Measurements from ENCODE around the gene DBNL. TPM values are rescaled to one million over a fixed set of nuclear protein-coding genes. Genes with fewer than 3 reads are reported as not detected.
A peak's percentile ranks its signal among the peaks of the same experiment; 100 is the strongest.

Gene DBNL
- total RNA-seq, 1 donor from 2014 or later: 94.5 TPM

- no peak overlapping the region for H3K4me3 Mint-ChIP-seq (ENCODE audit: unreplicated experiment)
- H3K27ac Mint-ChIP-seq (ENCODE audit: unreplicated experiment): no peak overlapping the region
- H3K9me3 Mint-ChIP-seq (ENCODE audit: unreplicated experiment): no peaks in the 10 kb centered on the region
- no peaks in the 10 kb centered on the region for H3K27me3 Mint-ChIP-seq (ENCODE audit: unreplicated experiment)
- TF ChIP-seq CTCF (IDR thresholded peaks at IDR 0.05): no peak
- no peaks in the 10 kb centered on the region for H3K36me3 Mint-ChIP-seq (ENCODE audit: unreplicated experiment)
- no peak for DNase-seq (ENCODE audit: extremely low spot score, unreplicated experiment)
- H3K4me1 Mint-ChIP-seq (ENCODE audit: unreplicated experiment): peaks cover 8% of the 10 kb centered on the region
These were observed 22.8 kb downstream of the DBNL start for GRCh38 chr7:44067064-44067951.

GRCh38 chr7:44068054-44068453, 23.6 kb downstream of the DBNL start:
- TF ChIP-seq CTCF (IDR thresholded peaks at IDR 0.05): no peak
- Mint-ChIP-seq H3K4me3 (ENCODE audit: unreplicated experiment) (no peak overlapping the region), H3K27ac (ENCODE audit: unreplicated experiment) (no peak overlapping the region), H3K36me3 (ENCODE audit: unreplicated experiment) (no peaks in the 10 kb centered on the region), H3K9me3 (ENCODE audit: unreplicated experiment) (no peaks in the 10 kb centered on the region), H3K4me1 (ENCODE audit: unreplicated experiment) (peaks cover 16% of the 10 kb centered on the region), H3K27me3 (ENCODE audit: unreplicated experiment) (no peaks in the 10 kb centered on the region)
- no peak for DNase-seq (ENCODE audit: extremely low spot score, unreplicated experiment)

GRCh38 chr7:44071726-44072363, 27.3 kb downstream of the DBNL start:
- Mint-ChIP-seq H3K27me3 (ENCODE audit: unreplicated experiment) (no peaks in the 10 kb centered on the region), H3K36me3 (ENCODE audit: unreplicated experiment) (peaks cover 4% of the 10 kb centered on the region), H3K9me3 (ENCODE audit: unreplicated experiment) (no peaks in the 10 kb centered on the region), H3K4me3 (ENCODE audit: unreplicated experiment) (no peak overlapping the region), H3K27ac (ENCODE audit: unreplicated experiment) (no peak overlapping the region), H3K4me1 (ENCODE audit: unreplicated experiment) (peaks cover 21% of the 10 kb centered on the region)
- no peak for DNase-seq (ENCODE audit: extremely low spot score, unreplicated experiment)
- no peak for TF ChIP-seq CTCF (IDR thresholded peaks at IDR 0.05)

DNA sequence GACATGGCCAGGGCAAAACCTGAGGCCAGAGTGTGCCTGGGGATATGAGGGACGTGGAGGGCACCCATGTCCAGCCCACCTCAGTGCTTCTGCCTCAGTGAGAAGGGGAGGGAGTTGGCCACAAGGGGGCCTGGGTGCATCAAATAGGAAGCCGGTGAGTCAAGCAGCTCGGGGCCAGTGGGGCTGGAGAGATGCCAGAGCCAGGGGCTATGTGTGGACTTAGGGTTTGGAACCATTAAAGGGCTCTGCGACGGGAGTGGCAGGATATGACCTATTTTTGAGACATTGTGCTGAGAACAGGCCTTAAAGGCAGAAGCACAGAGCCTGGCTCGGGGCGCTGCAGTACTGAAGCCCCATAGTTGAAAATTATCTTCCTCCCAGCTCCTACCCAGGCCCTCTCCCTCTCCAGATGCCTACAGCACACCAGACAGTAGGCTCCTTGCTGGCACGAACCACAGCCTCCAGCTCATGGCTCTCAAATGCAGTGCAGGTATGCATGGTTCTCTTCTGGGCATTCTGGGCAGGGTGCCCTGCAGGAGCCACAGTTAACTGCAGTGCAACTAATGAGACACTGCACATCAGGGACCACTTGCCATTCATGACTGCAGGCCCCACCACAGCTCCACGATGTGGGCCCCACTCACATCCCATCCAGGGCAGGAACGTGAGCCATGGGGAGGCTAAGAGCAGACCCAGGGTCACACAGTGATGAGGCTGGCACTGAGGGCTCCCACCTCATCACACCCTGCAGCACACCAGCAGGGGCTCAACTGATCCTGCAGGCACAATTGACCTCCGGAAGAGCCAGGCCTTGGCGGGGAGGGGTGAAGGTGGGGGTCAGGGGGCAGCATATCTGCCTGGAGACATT, 28.1 kb downstream of the DBNL start:
- peak; percentile 88 for TF ChIP-seq CTCF (IDR thresholded peaks at IDR 0.05)
- peaks cover 21% of the 10 kb centered on the region for H3K4me1 Mint-ChIP-seq (ENCODE audit: unreplicated experiment)
- no peaks in the 10 kb centered on the region for H3K27me3 Mint-ChIP-seq (ENCODE audit: unreplicated experiment)
- no peaks in the 10 kb centered on the region for H3K9me3 Mint-ChIP-seq (ENCODE audit: unreplicated experiment)
- DNase-seq (ENCODE audit: extremely low spot score, unreplicated experiment): peak; percentile 92
- peak overlapping the region; percentile 66 for H3K27ac Mint-ChIP-seq (ENCODE audit: unreplicated experiment)
- no peak overlapping the region for H3K4me3 Mint-ChIP-seq (ENCODE audit: unreplicated experiment)
- peaks cover 10% of the 10 kb centered on the region for H3K36me3 Mint-ChIP-seq (ENCODE audit: unreplicated experiment)

Data from osteocyte (in vitro differentiated cells).